ENCODE data around the gene CDH13.

CDH13 gene

GRCh38 chr16:83407928-83408327 lies 781.2 kb downstream of the CDH13 start:
- no peak overlapping the region for H3K4me3 ChIP-seq (ENCODE audit: low read depth, low read length)
- no peak for TF ChIP-seq CTCF (IDR thresholded peaks at IDR 0.05; ENCODE audit: low read depth, low read length, missing control alignments)
- no peak for DNase-seq (ENCODE audit: low read depth)
- in situ Hi-C loops (cut with HindIII; ENCODE audit: low sequenced_read_pairs) = no loop called here

GRCh38 chr16:83409347-83409746 lies 782.6 kb downstream of the CDH13 start:
- no peak for DNase-seq (ENCODE audit: low read depth)
- in situ Hi-C loops (cut with HindIII; ENCODE audit: low sequenced_read_pairs) = no loop called here
- H3K4me3 ChIP-seq (ENCODE audit: low read depth, low read length) = no peak overlapping the region
- TF ChIP-seq CTCF (IDR thresholded peaks at IDR 0.05; ENCODE audit: low read depth, low read length, missing control alignments) = no peak

GRCh38 chr16:83418565-83418964 lies 791.8 kb downstream of the CDH13 start:
- no peak for DNase-seq (ENCODE audit: low read depth)
- in situ Hi-C loops (cut with HindIII; ENCODE audit: low sequenced_read_pairs) = no loop called here
- H3K4me3 ChIP-seq (ENCODE audit: low read depth, low read length) = no peak overlapping the region
- no peak for TF ChIP-seq CTCF (IDR thresholded peaks at IDR 0.05; ENCODE audit: low read depth, low read length, missing control alignments)

GRCh38 chr16:83420206-83420760 lies 793.5 kb downstream of the CDH13 start:
- TF ChIP-seq CTCF (IDR thresholded peaks at IDR 0.05; ENCODE audit: low read depth, low read length, missing control alignments) = no peak
- H3K4me3 ChIP-seq (ENCODE audit: low read depth, low read length) = no peak overlapping the region
- peak; percentile 35 for DNase-seq (ENCODE audit: low read depth)
- in situ Hi-C loops (cut with HindIII; ENCODE audit: low sequenced_read_pairs) = no loop called here

GRCh38 chr16:83433201-83433600 lies 806.4 kb downstream of the CDH13 start:
- in situ Hi-C loops (cut with HindIII; ENCODE audit: low sequenced_read_pairs) = loop anchor here (5.0 kb wide), 1 partner anchor 71 kb away; no protein-coding TSS in a partner anchor
- H3K4me3 ChIP-seq (ENCODE audit: low read depth, low read length) = no peak overlapping the region
- DNase-seq (ENCODE audit: low read depth) = no peak
- no peak for TF ChIP-seq CTCF (IDR thresholded peaks at IDR 0.05; ENCODE audit: low read depth, low read length, missing control alignments)

- H3K4me3 ChIP-seq (ENCODE audit: low read depth, low read length) = no peak overlapping the region
- in situ Hi-C loops (cut with HindIII; ENCODE audit: low sequenced_read_pairs) = no loop called here
- no peak for TF ChIP-seq CTCF (IDR thresholded peaks at IDR 0.05; ENCODE audit: low read depth, low read length, missing control alignments)
- DNase-seq (ENCODE audit: low read depth) = no peak
Observed at GRCh38 chr16:83437036-83437435, 810.3 kb downstream of the CDH13 start.
